LNCAP (cell line): ENCODE data around the gene TEX29.

Source experiments
- TF ChIP-seq, protein P1 (sequence below): fragments of 450-650 bp; IDR thresholded peaks from 2 replicates; pipeline ENCODE4 v1.5.1; 2017; ENCODE audit warnings: mild to moderate bottlenecking

Gene TEX29

DNA sequence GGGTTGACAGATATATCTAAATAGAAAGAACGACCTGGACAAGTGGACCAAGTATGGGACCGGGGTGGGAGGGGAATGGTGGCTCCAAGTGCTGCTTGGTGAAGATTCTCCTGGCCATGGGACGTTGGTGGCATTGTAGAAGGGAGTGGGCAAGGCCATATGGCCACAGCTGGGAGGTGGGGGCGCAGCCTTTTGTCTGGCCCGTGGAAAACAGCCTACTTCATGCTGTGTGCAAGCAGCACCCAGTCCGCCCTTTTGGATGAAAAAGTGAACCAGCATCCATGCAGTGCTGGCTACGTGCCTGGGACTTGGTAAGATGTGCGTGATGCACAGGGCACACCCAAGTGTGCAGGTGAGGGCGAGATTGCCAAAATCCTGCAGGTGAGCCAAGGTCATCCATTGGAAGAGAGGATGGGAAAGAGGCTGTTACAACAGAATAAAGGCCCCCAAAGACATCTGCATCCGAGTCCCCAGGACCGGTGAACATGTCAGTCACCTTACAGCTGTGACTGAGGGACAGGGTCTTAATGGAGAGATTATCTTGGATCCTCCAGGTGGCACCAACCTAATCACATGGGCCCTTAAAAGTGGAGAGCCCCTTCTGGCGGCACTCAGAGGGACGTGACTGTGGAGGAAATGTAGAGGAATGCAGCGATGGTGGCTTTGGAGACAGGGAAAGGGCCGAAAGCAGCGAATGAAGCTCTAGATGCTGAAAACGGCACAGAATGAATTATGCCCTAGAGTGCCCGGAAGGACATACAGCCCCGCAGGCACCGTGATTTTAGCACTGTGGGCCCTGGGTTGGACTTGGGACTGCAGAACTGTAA is 40.8 kb downstream of the TEX29 start:
- TF ChIP-seq, protein P1, sequence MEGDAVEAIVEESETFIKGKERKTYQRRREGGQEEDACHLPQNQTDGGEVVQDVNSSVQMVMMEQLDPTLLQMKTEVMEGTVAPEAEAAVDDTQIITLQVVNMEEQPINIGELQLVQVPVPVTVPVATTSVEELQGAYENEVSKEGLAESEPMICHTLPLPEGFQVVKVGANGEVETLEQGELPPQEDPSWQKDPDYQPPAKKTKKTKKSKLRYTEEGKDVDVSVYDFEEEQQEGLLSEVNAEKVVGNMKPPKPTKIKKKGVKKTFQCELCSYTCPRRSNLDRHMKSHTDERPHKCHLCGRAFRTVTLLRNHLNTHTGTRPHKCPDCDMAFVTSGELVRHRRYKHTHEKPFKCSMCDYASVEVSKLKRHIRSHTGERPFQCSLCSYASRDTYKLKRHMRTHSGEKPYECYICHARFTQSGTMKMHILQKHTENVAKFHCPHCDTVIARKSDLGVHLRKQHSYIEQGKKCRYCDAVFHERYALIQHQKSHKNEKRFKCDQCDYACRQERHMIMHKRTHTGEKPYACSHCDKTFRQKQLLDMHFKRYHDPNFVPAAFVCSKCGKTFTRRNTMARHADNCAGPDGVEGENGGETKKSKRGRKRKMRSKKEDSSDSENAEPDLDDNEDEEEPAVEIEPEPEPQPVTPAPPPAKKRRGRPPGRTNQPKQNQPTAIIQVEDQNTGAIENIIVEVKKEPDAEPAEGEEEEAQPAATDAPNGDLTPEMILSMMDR: no peak

DNA sequence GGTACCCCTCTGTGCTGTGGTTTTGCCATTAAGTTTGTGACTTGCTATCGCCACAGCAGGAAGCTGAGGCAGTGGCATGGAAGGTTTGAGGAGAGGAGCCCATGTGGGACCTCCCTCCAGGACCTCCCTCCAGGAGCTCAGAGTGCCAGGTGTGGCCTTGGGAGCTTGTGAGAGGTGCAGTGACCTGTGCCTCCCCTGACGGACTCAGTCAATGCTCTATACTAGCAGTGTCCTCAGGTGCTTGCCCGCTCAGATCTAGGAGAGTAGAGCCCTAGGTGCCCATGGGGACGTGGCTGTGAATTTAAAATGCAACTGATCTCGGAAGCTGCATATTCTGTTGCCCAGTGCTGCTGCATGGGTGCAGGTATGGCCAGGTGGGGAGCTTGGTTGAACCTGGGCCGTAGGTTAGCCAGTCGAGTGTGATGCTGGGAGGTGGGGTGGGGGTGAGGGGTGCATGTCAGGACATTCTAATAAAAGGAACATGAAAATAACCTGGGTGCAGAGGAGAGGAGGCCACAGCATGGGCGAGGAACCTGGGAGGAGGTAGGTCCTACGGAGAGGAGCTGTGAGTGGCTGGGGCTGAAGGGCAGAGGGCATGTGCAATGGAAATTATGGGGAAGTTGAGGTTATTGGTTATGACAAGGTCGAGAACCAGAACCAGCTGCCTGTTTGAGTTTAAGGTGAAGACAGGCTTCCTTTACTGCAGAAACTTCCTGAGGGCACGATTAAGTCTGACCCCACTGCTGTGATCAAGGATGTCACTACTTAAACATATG is 41.6 kb downstream of the TEX29 start:
- TF ChIP-seq, protein P1: no peak

DNA sequence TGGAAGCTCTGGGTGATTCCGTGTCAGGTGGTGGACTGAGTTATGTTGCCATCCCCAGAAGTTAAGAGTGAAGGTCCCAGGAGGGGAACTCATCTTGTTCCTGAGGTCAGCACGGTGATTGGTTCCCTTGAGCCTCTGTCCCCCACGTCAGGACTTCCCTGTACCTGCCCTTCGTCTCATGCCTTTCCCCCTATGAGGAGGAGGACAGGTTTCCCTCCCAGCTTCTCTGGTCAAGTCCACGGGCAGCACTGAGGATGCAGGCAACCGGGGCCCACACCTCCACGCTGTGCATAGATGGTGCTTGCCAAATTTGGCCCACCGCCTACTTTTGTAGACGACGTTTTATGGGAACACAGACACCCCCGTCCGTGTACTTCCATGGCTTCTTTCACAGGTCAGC is 42.7 kb downstream of the TEX29 start:
- TF ChIP-seq, protein P1: no peak

DNA sequence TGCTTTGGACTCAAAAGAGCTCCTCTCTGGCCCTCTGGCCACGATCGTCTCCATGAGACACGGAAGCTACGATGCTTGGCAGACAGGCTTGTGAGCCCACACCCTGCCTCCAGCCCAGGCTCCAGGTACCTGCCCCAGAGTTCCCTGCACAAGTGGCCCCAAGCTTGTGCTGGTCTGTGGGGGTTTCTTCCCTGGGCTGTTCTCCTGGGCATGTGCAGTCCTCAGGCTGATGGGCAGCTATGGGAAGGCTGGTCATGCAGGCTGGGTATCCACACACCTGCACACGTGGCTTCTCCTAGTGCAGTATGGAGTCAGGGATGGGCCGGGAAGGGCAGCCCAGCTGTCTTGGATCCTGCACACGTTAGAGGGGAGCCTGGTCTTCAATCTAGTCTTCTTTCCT is 43.1 kb downstream of the TEX29 start:
- TF ChIP-seq, protein P1: no peak

DNA sequence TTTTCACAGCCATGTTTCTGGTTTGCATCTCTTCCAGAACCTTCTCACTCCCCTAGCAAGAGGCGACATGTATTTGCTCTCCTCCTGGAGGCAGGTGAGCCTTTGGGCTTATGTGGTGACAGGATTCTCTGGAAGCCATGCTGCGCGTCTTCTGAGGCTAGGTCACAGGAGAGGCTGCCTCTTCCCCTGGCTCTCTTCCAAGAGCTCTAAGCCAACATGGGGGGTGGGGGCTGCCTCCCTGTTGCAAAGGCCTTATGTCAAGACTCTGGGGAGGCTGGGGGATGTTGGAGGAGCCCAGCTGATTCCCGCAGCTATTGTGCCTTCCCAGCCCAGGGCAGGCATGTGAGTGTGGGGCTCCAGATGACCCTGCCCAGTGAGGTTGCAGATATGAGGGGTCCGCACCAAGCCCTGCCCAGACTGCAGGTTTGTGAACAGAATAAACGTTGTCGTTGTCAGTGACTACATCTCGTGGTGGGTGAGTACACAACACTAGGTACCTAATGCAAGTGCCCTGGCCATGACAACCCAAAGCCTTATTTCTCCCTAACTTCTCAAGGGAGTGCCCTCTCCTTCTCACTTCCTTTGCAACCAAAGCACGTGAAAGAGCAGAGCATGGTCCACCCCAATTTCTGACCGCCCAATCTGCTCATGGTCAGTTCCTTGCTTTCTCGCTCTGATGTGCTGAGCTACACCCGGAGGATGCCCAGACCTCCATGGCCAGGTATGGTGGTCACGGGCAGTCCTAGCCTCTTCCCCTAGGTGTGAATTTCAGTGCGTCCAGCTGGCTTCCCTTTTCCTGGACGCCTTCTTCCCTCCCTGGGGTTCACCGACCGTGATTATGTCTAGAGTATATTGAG is 44.9 kb downstream of the TEX29 start:
- TF ChIP-seq, protein P1: no peak

DNA sequence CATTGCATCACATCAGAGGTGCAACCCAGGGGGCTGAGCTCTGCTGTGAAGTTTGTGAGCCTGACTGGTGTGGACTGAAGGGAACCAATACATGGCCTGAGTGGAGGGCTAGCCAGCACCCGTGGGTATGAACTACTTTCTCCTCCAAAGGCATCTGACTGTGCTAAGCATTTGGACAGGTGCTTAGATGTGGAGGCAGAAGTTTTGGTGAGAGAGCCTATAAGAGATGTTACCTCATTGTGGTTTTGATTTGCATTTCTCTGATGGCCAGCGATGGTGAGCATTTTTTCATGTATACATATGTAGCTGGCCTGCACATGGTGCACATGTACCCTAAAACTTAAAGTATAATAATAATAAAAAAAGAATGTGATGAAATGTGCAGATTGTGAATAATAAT is 46.9 kb downstream of the TEX29 start:
- TF ChIP-seq, protein P1: no peak

DNA sequence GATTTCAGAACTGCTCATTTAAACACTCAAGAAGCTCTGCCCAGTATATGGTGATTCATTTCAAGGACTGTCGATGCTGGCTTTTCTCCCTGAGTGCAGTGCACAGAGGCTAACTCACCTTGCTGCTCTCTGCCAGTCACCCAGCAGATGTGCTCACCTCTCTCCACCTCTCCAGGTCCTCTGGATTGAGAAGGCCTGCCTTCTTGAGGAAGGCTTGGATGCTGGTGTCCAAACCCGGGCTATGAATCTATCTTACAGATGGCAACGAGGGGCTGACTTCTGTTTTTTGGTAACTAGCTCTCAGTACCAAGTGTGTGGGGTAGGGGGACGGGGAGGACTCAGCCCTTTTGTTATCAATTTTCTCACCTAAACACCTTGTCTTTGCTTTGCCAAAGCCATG is 47.6 kb downstream of the TEX29 start:
- TF ChIP-seq, protein P1: no peak
